ENCODE results near the gene RNF114. TPM values are rescaled to one million over a fixed set of nuclear protein-coding genes. Genes with fewer than 3 reads are reported as not detected.

Gene RNF114
- total and polyA plus RNA-seq, 10 of the 15 experiments (the other 5 are each of a cell fraction or from before 2014, with no cell fraction given): 28.0 to 82.3 (median 47.2) TPM

DNA sequence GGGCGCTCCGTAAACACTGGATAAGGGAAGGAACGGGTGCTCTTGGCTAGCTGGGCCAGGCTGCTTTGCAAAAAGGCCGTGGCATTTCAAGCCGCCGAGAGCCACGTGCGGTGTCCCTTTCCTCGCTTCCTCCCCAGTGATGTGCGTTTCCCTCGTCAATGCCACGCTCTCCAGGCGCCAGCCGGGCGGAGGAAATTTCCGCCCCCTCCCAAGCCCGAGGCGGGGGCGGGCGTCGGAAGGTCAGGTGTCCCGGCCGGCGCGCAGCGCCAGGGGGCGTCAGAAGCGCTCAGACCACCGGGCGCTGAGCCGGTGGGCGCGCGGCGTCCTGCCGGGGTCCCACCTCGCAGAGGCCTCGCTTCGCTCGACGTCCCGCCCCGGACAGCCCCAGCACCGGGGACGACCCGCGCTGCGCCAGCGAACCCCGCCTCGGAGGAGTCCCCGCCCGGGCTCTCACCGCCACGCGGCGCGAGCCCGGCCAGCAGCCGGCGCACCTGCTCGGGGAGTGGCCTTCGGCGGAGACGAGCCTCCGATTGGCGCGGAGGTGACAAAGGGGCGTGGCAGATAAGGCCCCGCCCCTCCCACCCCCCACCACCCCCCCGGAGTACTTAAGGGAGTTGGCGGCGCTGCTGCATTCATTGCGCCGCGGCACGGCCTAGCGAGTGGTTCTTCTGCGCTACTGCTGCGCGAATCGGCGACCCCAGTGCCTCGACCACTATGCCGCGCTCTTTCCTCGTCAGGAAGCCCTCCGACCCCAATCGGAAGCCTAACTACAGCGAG is 46.3 kb downstream of the RNF114 start, which contains the start of gene SNAI1 (continued):
- TF ChIP-seq, protein P1, sequence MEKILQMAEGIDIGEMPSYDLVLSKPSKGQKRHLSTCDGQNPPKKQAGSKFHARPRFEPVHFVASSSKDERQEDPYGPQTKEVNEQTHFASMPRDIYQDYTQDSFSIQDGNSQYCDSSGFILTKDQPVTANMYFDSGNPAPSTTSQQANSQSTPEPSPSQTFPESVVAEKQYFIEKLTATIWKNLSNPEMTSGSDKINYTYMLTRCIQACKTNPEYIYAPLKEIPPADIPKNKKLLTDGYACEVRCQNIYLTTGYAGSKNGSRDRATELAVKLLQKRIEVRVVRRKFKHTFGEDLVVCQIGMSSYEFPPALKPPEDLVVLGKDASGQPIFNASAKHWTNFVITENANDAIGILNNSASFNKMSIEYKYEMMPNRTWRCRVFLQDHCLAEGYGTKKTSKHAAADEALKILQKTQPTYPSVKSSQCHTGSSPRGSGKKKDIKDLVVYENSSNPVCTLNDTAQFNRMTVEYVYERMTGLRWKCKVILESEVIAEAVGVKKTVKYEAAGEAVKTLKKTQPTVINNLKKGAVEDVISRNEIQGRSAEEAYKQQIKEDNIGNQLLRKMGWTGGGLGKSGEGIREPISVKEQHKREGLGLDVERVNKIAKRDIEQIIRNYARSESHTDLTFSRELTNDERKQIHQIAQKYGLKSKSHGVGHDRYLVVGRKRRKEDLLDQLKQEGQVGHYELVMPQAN (conservative IDR thresholded peaks at IDR 0.05): peak; percentile 81
- TF ChIP-seq NFYB (IDR thresholded peaks at IDR 0.05; ENCODE audit: insufficient read depth, low read depth, low read length) (peak; percentile 27; the same call in 1 of the 2 replicates), DPF2 (IDR thresholded peaks at IDR 0.05) (peak; percentile 79)

DNA sequence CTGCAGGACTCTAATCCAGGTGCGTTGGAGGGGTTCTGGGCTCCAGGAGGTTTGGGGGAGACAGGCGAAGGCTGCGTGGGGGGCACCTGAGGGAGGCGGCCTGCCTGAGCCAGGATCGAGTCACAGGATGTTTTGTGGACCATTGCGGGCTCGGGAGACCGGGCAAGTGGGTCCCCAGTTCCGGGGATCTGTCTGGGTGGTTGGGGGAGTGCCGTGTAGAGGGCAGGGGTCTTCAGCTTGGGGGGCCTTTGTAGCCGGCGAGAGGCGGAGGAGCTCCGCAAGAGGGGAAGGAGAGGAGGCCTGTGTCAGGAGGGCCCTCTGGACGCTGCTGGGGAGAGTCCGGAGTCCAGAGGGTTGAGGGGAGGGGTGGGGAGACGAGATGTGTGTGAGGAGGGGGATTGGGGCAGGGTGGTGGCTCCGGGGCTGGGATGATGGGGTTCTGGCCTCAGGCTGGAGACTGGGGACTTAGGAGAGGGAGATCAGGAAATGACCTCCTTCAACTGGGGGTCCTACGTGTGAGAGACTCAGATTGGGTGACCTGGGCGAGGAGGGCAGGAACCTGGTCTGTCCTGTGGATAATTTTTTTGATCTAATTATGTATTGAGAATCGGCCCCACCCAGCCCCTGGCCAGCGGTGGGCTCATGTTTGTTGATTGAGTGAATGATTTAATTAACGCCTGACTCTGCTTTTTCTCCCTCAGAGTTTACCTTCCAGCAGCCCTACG is 47.1 kb downstream of the RNF114 start:
- Histone ChIP-seq H3K36me3 (ENCODE audit: control insufficient read depth in 2 of 2, insufficient read depth in 2 of 2, low read length in 1 of 2) (no peaks in the 10 kb centered on the region), H3K4me3 (peak overlapping the region; percentile 58), H3K27ac (ENCODE audit: control insufficient read depth, insufficient read depth) (no peak overlapping the region), H3K4me2 (ENCODE audit: control insufficient read depth, insufficient read depth) (peak overlapping the region; percentile 97), H3K79me2 (ENCODE audit: control insufficient read depth, insufficient read depth, low read length) (no peaks in the 10 kb centered on the region), H4K20me1 (ENCODE audit: control insufficient read depth, insufficient read depth) (no peaks in the 10 kb centered on the region), H3K9me3 (replicated peaks; ENCODE audit: control insufficient read depth, insufficient read depth, low read length) (no peaks in the 10 kb centered on the region), H3K9ac (ENCODE audit: control insufficient read depth, insufficient read depth, low read length) (no peak overlapping the region; the same call in 1 of the 2 replicates), H3K27me3 (replicated peaks in 1 of 2; ENCODE audit: control insufficient read depth in 2 of 2, insufficient read depth in 2 of 2, low read length in 1 of 2) (no peaks in the 10 kb centered on the region), H2AFZ (ENCODE audit: control insufficient read depth, low read depth, low read length) (peak overlapping the region; percentile 83), H3K4me1 (ENCODE audit: control insufficient read depth, insufficient read depth, low read length) (no peaks in the 10 kb centered on the region; the same call in 1 of the 2 replicates)
- intact Hi-C loops (cut with micrococcal nuclease; ENCODE audit: unreplicated experiment): no loop called here
- no peak for FAIRE-seq
- TF ChIP-seq, protein P2, sequence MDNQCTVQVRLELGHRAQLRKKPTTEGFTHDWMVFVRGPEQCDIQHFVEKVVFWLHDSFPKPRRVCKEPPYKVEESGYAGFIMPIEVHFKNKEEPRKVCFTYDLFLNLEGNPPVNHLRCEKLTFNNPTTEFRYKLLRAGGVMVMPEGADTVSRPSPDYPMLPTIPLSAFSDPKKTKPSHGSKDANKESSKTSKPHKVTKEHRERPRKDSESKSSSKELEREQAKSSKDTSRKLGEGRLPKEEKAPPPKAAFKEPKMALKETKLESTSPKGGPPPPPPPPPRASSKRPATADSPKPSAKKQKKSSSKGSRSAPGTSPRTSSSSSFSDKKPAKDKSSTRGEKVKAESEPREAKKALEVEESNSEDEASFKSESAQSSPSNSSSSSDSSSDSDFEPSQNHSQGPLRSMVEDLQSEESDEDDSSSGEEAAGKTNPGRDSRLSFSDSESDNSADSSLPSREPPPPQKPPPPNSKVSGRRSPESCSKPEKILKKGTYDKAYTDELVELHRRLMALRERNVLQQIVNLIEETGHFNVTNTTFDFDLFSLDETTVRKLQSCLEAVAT (IDR thresholded peaks at IDR 0.05): 0 out of 2 replicates have a peak, but pooled peaks have one; percentile 50
- no peak for TF ChIP-seq MEF2B (IDR thresholded peaks at IDR 0.05; ENCODE audit: partially characterized antibody, poor library complexity, severe bottlenecking)
- no peak for TF ChIP-seq POLR2AphosphoS2 (IDR thresholded peaks at IDR 0.05; ENCODE audit: low read depth, low read length)
- no peak for TF ChIP-seq CBX5 (IDR thresholded peaks at IDR 0.05; ENCODE audit: low read depth)
- TF ChIP-seq HDGF (IDR thresholded peaks at IDR 0.05): peak; percentile 44; the same call in 1 of the 2 replicates
- 0 out of 2 replicates have a peak, but pooled peaks have one; percentile 13 for TF ChIP-seq NBN (IDR thresholded peaks at IDR 0.05)
- ChIA-PET CTCF (interaction anchor here (2.2 to 14.7 kb wide), 3 partner anchors 16 to 101 kb away, joined by 7 to 369 read pairs (median 52); no protein-coding TSS in a partner anchor), SMC1A (ENCODE audit: uncharacterized antibody, unreplicated experiment) (interaction anchor here (0.6 to 2.9 kb wide), 2 partner anchors 88 to 90 kb away, joined by 3 to 14 read pairs; no protein-coding TSS in a partner anchor), POLR2A (interaction anchor here (0.6 to 0.9 kb wide), 2 partner anchors 13 to 37 kb away, joined by 3 to 4 read pairs; no protein-coding TSS in a partner anchor), RAD21 (ENCODE audit: unreplicated experiment) (interaction anchor here (1.0 to 11.4 kb wide), 3 partner anchors 76 to 186 kb away, joined by 3 to 234 read pairs (median 4); no protein-coding TSS in a partner anchor)
- 33% methylated on average over 20 of the region's 24 CpGs for WGBS (ENCODE audit: insufficient coverage, insufficient replicate concordance, low lambda C conversion rate, missing lambda C conversion rate)
- ATAC-seq: no peak; the same call in 2 of the 3 replicates
- no peak for DNase-seq (ENCODE audit: low read depth, low spot score)
- in situ Hi-C loops (cut with MboI): loop anchor here (5.0 kb wide), 2 partner anchors 89 to 184 kb away; no protein-coding TSS in a partner anchor
- BruUV-seq (replicated peaks): no TSS peak

Data from GM12878 (cell line).